HepG2 (cell line): Measurements from ENCODE around the gene CLCN2. TPM values are rescaled to one million over a fixed set of nuclear protein-coding genes. Genes with fewer than 3 reads are reported as not detected.
"Not testable (repeated sequence)": the region's sequence is repeated elsewhere in the genome, so short reads cannot be mapped to it uniquely, and the experiment has no call there.

Source experiments
- ATAC-seq: fragments of 200-7000 bp; cut with Tn5 transposase; 3 replicates; pipeline ENCODE4 v1.9.1; 2020; ENCODE audit warnings: mild to moderate bottlenecking, moderate library complexity
- BruUV-seq: library from RNA; stranded (reverse); fragments of 400-500 nt; replicated peaks from 2 replicates; lab custom pipeline; 2021; lab: Mats Ljungman, UMichigan
- CTCF ChIA-PET: fragments of 300-600 bp; formaldehyde crosslinking; extraction: SDS; loops from one replicate; lab custom pipeline; 2021; ENCODE audit warnings: low total read pairs, inconsistent platforms, low intra/inter-chr PET ratio; lab: Yijun Ruan, JAX
- POLR2A ChIA-PET: fragments of 350-600 bp; sonication (Branson Sonifier 250); formaldehyde crosslinking; loops from one replicate; lab custom pipeline; 2020; ENCODE audit warnings: antibody characterized with exemption, inconsistent platforms; lab: Yijun Ruan, JAX
- DNase-seq: peaks from one replicate; pipeline ENCODE4 v3.0.0-alpha.2; 2015; ENCODE audit warnings: low spot score
- FAIRE-seq: peaks from 3 replicates; lab custom pipeline; 2011; peaks lifted over from hg19 to GRCh38; lab: Jason Lieb, UNC
- H2AFZ ChIP-seq: one replicate; pipeline ENCODE4 v1.6.1; 2011; ENCODE audit warnings: low read length, inconsistent platforms
- H3K27ac ChIP-seq: fragments of 300-600 bp; 3 replicates; pipeline ENCODE4 v1.8.0; 2011; ENCODE audit warnings: mixed run types, mild to moderate bottlenecking, mixed read lengths, low read length, inconsistent platforms; ENCODE audit not compliant: insufficient read depth; ENCODE audit errors: extremely low read length
- H3K27me3 ChIP-seq, 2 experiments: fragments of 200-600 bp in 1 of 2; 2 replicates in 1 of 2; 3 replicates in 1 of 2; pipeline versions ENCODE4 v1.6.0 to v1.8.0; 2011; ENCODE audit warnings: low read length in 2 of 2, mild to moderate bottlenecking in 2 of 2, moderate library complexity in 2 of 2, inconsistent platforms in 1 of 2; ENCODE audit not compliant: insufficient read depth in 2 of 2, control insufficient read depth in 1 of 2
- H3K36me3 ChIP-seq, 2 experiments: fragments of 200-600 bp in 1 of 2; replicated peaks in 1 of 2; 2 replicates in 1 of 2; 3 replicates in 1 of 2; pipeline versions ENCODE4 v1.5.1 to v1.8.0; 2011; ENCODE audit warnings: low read length in 2 of 2, inconsistent platforms in 1 of 2; ENCODE audit not compliant: insufficient read depth in 2 of 2, control insufficient read depth in 1 of 2
- H3K4me1 ChIP-seq: 2 replicates; pipeline ENCODE4 v1.5.1; 2012; ENCODE audit warnings: low read length, inconsistent platforms; ENCODE audit not compliant: insufficient read depth
- H3K4me2 ChIP-seq: 2 replicates; pipeline ENCODE4 v1.6.0; 2011; ENCODE audit warnings: low read depth, low read length, inconsistent platforms
- H3K4me3 ChIP-seq, 3 experiments: fragments of 200-600 bp in 1 of 3; sonication (generic), shearing (Covaris generic) in 1 of 3; replicated peaks in 1 of 3; 2 replicates each; pipeline ENCODE4 v1.5.1; 2011 to 2016; ENCODE audit warnings: low read length in 3 of 3, inconsistent platforms in 2 of 3, low read depth in 2 of 3, mild to moderate bottlenecking in 2 of 3, control low read depth in 1 of 3, mixed read lengths in 1 of 3; ENCODE audit not compliant: insufficient read depth in 1 of 3
- H3K79me2 ChIP-seq: one replicate; pipeline ENCODE4 v1.6.1; 2011; ENCODE audit warnings: low read length, inconsistent platforms; ENCODE audit not compliant: insufficient read depth
- H3K9ac ChIP-seq: 2 replicates; pipeline ENCODE4 v1.6.0; 2011; ENCODE audit warnings: mild to moderate bottlenecking, low read depth, low read length, inconsistent platforms; ENCODE audit not compliant: insufficient read depth
- H3K9me3 ChIP-seq: 2 replicates; pipeline ENCODE4 v1.5.1; 2012; ENCODE audit warnings: mild to moderate bottlenecking, low read length
- H4K20me1 ChIP-seq: 2 replicates; pipeline ENCODE4 v1.6.0; 2011; ENCODE audit warnings: inconsistent platforms, mild to moderate bottlenecking, low read length, moderate library complexity; ENCODE audit not compliant: insufficient read depth
- KDM1A ChIP-seq: IDR thresholded peaks from 2 replicates; pipeline ENCODE4 v1.6.1; 2016; ENCODE audit warnings: missing compliant biosample characterization
- MIER3 ChIP-seq: IDR thresholded peaks from 2 replicates; pipeline ENCODE4 v1.6.1; 2016; ENCODE audit warnings: missing compliant biosample characterization, borderline replicate concordance
- RELA ChIP-seq: sonication (generic); formaldehyde crosslinking; IDR thresholded peaks from 2 replicates; pipeline ENCODE4 v1.4.0; 2020; ENCODE audit warnings: missing genetic modification reagents
- ZBTB21 ChIP-seq: sonication (generic); formaldehyde crosslinking; IDR thresholded peaks from 2 replicates; pipeline ENCODE4 v1.4.0; 2020; ENCODE audit warnings: missing genetic modification reagents
- ZFP90 ChIP-seq: sonication (generic); formaldehyde crosslinking; IDR thresholded peaks from 2 replicates; pipeline ENCODE4 v1.8.0; 2022; ENCODE audit warnings: missing genetic modification reagents, mild to moderate bottlenecking, inconsistent platforms, borderline replicate concordance
- ZNF136 ChIP-seq: sonication (generic); formaldehyde crosslinking; IDR thresholded peaks from 2 replicates; pipeline ENCODE4 v1.8.1; 2022; ENCODE audit warnings: low read depth, mild to moderate bottlenecking, moderate library complexity, missing genetic modification reagents
- ZNF264 ChIP-seq: sonication (generic); formaldehyde crosslinking; IDR thresholded peaks from 2 replicates; pipeline ENCODE4 v1.4.0; 2020; ENCODE audit warnings: missing genetic modification reagents
- ZNF790 ChIP-seq: sonication (generic); formaldehyde crosslinking; IDR thresholded peaks from 2 replicates; pipeline ENCODE4 v1.8.0; 2022; ENCODE audit warnings: missing genetic modification reagents, mild to moderate bottlenecking, borderline replicate concordance
- WGBS: methylation state at CpG from one replicate; pipeline ENCODE4 v1.1.6; 2017; ENCODE audit warnings: low lambda C conversion rate; 5-methylcytosine and 5-hydroxymethylcytosine counted together
- in situ Hi-C: cut with HindIII; loops from 2 replicates; pipeline ENCODE4 v1.10.0; 2017; ENCODE audit warnings: low pct_unique_long_range_greater_than_20kb; ENCODE audit not compliant: extremely low pct_ligation_motif_present
- intact Hi-C: fragments of 100-400 bp; cut with micrococcal nuclease; formaldehyde crosslinking; loops from one replicate; pipeline ENCODE4 v1.10.0; 2022; ENCODE audit not compliant: unreplicated experiment
- polyA plus RNA-seq, 8 experiments: library from polyadenylated mRNA; depleted of rRNA in 3 of 8; stranded (reverse) in 7 of 8; unstranded in 1 of 8; fragments of >200 nt; fragmentation: Illumina TruSeq in 4 of 8; extraction: Trizol in 4 of 8; gene quantifications; 2 replicates each; pipeline versions ENCODE4 v1.2.1 to v1.2.3, GENCODE V29; 2011 to 2016; ENCODE audit warnings: low read depth in 4 of 8, missing spikeins in 1 of 8, mixed read lengths in 1 of 8; ENCODE audit not compliant: insufficient read depth in 1 of 8
- total RNA-seq, 5 experiments: library from RNA; depleted of rRNA; stranded (reverse); fragments of >200 nt; fragmentation: Illumina TruSeq; extraction: Trizol; gene quantifications; 2 replicates each; pipeline ENCODE4 v1.2.3, GENCODE V29; 2016; ENCODE audit warnings: low read depth in 1 of 5
- TF ChIP-seq, protein P1 (sequence below): sonication (generic); formaldehyde crosslinking; IDR thresholded peaks from 2 replicates; pipeline ENCODE4 v1.5.1; 2020; ENCODE audit warnings: mild to moderate bottlenecking, moderate library complexity, missing genetic modification reagents
- TF ChIP-seq, protein P2 (sequence below): sonication (generic); formaldehyde crosslinking; IDR thresholded peaks from 2 replicates; pipeline ENCODE4 v1.4.0; 2020; ENCODE audit warnings: low read depth, missing genetic modification reagents

CLCN2 gene
- total and polyA plus RNA-seq, 2 of the 13 experiments (the other 11 are each of a cell fraction or from before 2014, with no cell fraction given) = 11.4 to 13.5 TPM

DNA sequence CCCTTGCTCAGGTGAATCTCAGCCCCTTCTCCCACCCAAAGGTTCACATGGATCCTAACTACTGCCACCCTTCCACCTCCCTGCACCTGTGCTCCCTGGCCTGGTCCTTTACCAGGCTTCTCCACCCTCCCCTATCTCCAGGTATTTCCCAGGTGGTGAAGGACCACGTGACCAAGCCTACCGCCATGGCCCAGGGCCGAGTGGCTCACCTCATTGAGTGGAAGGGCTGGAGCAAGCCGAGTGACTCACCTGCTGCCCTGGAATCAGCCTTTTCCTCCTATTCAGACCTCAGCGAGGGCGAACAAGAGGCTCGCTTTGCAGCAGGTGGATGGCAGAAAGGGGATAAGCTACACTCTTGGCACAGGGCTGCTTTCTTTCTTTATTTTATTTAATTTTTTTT is 19.5 kb downstream of the CLCN2 start (continued):
- TF ChIP-seq, protein P1, sequence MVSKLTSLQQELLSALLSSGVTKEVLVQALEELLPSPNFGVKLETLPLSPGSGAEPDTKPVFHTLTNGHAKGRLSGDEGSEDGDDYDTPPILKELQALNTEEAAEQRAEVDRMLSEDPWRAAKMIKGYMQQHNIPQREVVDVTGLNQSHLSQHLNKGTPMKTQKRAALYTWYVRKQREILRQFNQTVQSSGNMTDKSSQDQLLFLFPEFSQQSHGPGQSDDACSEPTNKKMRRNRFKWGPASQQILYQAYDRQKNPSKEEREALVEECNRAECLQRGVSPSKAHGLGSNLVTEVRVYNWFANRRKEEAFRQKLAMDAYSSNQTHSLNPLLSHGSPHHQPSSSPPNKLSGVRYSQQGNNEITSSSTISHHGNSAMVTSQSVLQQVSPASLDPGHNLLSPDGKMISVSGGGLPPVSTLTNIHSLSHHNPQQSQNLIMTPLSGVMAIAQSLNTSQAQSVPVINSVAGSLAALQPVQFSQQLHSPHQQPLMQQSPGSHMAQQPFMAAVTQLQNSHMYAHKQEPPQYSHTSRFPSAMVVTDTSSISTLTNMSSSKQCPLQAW (CRISPR knock-in tag) = no peak
- TF ChIP-seq ZNF136 (CRISPR knock-in tag) = no peak

DNA sequence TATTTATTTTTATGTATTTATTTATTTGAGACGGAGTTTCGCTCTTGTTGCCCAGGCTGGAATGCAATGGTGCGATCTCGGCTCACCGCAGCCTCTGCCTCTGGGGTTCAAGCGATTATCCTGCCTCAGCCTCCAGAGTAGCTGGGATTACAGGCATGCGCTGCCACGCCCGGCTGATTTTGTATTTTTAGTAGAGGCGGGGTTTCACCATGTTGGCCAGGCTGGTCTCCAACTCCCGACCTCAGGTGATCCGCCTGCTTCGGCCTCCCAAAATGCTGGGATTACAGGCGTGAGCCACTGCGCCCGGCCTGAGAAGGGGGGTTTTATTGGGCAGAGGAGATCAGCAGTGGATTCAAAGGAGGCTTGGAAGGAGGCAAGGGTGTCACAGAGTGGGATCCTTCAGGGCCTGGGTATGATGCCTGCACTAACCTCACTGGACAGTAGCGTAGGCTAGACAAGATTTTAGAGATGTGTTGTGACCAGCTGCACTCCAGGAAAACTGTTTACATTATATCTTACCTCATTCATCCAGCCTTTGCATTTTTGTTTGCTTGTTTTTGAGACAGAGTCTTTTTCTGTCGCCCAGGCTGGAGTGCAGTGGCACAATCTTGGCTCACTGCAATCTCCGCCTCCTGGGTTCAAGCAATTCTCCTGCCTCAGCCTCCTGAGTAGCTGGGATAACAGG is 21.8 kb downstream of the CLCN2 start:
- intact Hi-C loops, DNase-seq, CTCF ChIA-PET, H3K27me3 ChIP-seq, FAIRE-seq, H3K9ac ChIP-seq, BruUV-seq, H3K4me3 ChIP-seq, H3K9me3 ChIP-seq, ATAC-seq, H3K4me2 ChIP-seq, H3K27ac ChIP-seq, H4K20me1 ChIP-seq, in situ Hi-C loops, H2AFZ ChIP-seq: not testable (repeated sequence)
- Histone ChIP-seq H3K36me3 (peaks cover 6 to 16% of the 10 kb centered on the region in 2 experiments; a peak in 4 of 5 replicates), H3K4me1 (peaks cover 18% of the 10 kb centered on the region), H3K79me2 (peaks cover 14% of the 10 kb centered on the region)
- POLR2A ChIA-PET = interaction anchor here (1.5 kb wide), 1 partner anchor 23 kb away, joined by 3 read pairs; no protein-coding TSS in a partner anchor
- 96% methylated on average over 19 of the region's 19 CpGs for WGBS

DNA sequence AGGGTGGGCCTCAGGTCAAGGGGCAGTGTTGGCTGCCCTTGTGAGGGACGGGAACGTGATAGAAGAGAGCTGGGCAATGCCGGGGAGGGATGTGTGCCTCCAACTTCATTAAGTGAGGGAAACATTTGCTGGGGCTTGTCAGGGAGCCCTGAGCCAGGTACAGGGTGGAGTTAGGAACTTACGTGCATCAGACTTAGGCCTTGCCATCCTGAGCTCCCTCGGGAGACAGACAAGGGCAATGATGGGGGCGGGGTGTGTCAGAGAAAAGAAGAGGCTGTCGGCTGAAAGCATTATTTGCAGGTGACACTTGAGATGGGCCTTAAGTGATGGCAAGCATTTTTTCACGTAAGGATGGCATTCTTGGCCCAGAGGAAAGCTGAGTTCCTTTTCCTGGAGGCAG is 22.4 kb downstream of the CLCN2 start:
- H3K9ac ChIP-seq = no peak overlapping the region
- ChIA-PET POLR2A (interaction anchor here (1.5 kb wide), 1 partner anchor 23 kb away, joined by 3 read pairs; no protein-coding TSS in a partner anchor), CTCF (no interaction called here)
- H3K4me3 ChIP-seq = no peak overlapping the region
- FAIRE-seq = no peak
- H3K27me3 ChIP-seq = no peaks in the 10 kb centered on the region; a peak in 1 of 5 replicates
- peaks cover 8 to 22% of the 10 kb centered on the region in 2 experiments; a peak in 4 of 5 replicates for H3K36me3 ChIP-seq
- in situ Hi-C loops (no loop called here), intact Hi-C loops (no loop called here)
- no peak overlapping the region for H3K27ac ChIP-seq
- H3K9me3 ChIP-seq = no peaks in the 10 kb centered on the region
- no peak for DNase-seq
- H3K4me1 ChIP-seq = peaks cover 18% of the 10 kb centered on the region
- H4K20me1 ChIP-seq = peaks cover 15% of the 10 kb centered on the region; the same call in 1 of the 2 replicates
- H3K79me2 ChIP-seq = peaks cover 14% of the 10 kb centered on the region
- BruUV-seq = no TSS peak
- no peak overlapping the region for H3K4me2 ChIP-seq
- no peak for ATAC-seq
- WGBS = 90% methylated on average over 8 of the region's 8 CpGs
- no peak overlapping the region for H2AFZ ChIP-seq
- no peak for TF ChIP-seq ZNF264 (CRISPR knock-in tag)
- TF ChIP-seq, protein P2, sequence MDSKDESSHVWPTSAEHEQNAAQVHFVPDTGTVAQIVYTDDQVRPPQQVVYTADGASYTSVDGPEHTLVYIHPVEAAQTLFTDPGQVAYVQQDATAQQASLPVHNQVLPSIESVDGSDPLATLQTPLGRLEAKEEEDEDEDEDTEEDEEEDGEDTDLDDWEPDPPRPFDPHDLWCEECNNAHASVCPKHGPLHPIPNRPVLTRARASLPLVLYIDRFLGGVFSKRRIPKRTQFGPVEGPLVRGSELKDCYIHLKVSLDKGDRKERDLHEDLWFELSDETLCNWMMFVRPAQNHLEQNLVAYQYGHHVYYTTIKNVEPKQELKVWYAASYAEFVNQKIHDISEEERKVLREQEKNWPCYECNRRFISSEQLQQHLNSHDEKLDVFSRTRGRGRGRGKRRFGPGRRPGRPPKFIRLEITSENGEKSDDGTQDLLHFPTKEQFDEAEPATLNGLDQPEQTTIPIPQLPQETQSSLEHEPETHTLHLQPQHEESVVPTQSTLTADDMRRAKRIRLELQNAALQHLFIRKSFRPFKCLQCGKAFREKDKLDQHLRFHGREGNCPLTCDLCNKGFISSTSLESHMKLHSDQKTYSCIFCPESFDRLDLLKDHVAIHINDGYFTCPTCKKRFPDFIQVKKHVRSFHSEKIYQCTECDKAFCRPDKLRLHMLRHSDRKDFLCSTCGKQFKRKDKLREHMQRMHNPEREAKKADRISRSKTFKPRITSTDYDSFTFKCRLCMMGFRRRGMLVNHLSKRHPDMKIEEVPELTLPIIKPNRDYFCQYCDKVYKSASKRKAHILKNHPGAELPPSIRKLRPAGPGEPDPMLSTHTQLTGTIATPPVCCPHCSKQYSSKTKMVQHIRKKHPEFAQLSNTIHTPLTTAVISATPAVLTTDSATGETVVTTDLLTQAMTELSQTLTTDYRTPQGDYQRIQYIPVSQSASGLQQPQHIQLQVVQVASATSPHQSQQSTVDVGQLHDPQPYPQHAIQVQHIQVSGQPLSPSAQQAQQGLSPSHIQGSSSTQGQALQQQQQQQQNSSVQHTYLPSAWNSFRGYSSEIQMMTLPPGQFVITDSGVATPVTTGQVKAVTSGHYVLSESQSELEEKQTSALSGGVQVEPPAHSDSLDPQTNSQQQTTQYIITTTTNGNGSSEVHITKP (CRISPR knock-in tag) = no peak
- TF ChIP-seq ZFP90 = no peak
- no peak for TF ChIP-seq MIER3 (CRISPR knock-in tag)
- TF ChIP-seq ZBTB21 (CRISPR knock-in tag) = no peak
- no peak for TF ChIP-seq KDM1A (CRISPR knock-in tag)
- TF ChIP-seq RELA (CRISPR knock-in tag) = no peak
- no peak for TF ChIP-seq ZNF790
